Activated CD8-positive, alpha-beta T cell treated with anti-CD3 and anti-CD28 coated beads for 36 hours (primary cell): Measurements from ENCODE around the gene ZNF629. TPM values are rescaled to one million over a fixed set of nuclear protein-coding genes. Genes with fewer than 3 reads are reported as not detected.
A peak's percentile ranks its signal among the peaks of the same experiment; 100 is the strongest.

Experiments
- ATAC-seq: fragments of 200-7000 bp; cut with Tn5 transposase; one replicate; pipeline ENCODE4 v1.10.0; 2021; ENCODE audit warnings: mild to moderate bottlenecking, moderate library complexity
- CTCF ChIA-PET: fragments of 350-600 bp; sonication (Branson Sonifier 250); formaldehyde crosslinking; loops from one replicate; lab custom pipeline; 2021; ENCODE audit warnings: antibody characterized with exemption; lab: Charles Lee
- POLR2A ChIA-PET: fragments of 350-600 bp; sonication (Branson Sonifier 250); formaldehyde crosslinking; loops from one replicate; lab custom pipeline; 2021; ENCODE audit warnings: antibody characterized with exemption; lab: Charles Lee
- DNase-seq: peaks from one replicate; pipeline ENCODE4 v3.0.0-alpha.2; 2020
- H3K27ac Mint-ChIP-seq: one replicate; pipeline ENCODE4 v1.8.0; 2021; ENCODE audit warnings: mild to moderate bottlenecking, mixed read lengths
- H3K27me3 Mint-ChIP-seq: one replicate; pipeline ENCODE4 v1.8.0; 2021; ENCODE audit warnings: mixed read lengths
- H3K36me3 Mint-ChIP-seq: one replicate; pipeline ENCODE4 v1.8.0; 2021; ENCODE audit warnings: low read depth, mixed read lengths
- H3K4me1 Mint-ChIP-seq: one replicate; pipeline ENCODE4 v1.8.0; 2021; ENCODE audit warnings: low read depth, mixed read lengths
- H3K4me3 Mint-ChIP-seq: one replicate; pipeline ENCODE4 v1.8.0; 2021; ENCODE audit warnings: mild to moderate bottlenecking, moderate library complexity, mixed read lengths
- H3K9me3 Mint-ChIP-seq: one replicate; pipeline ENCODE4 v1.8.0; 2021; ENCODE audit warnings: mixed read lengths
- intact Hi-C: fragments of 100-400 bp; cut with micrococcal nuclease; formaldehyde crosslinking; loops from one replicate; pipeline ENCODE4 v1.10.0; 2022
- total RNA-seq, 2 experiments: library from RNA; stranded (reverse); gene quantifications; one replicate each; pipeline ENCODE4 v1.2.3, GENCODE V29; 2021
- TF ChIP-seq, protein P1 (sequence below): fragments of 200-600 bp; IDR thresholded peaks from one replicate; pipeline ENCODE4 v1.8.0; 2022; ENCODE audit warnings: antibody characterized with exemption, mild to moderate bottlenecking

Gene ZNF629
- total RNA-seq, 2 experiments from 2014 or later, result 2.8 to 3.2 TPM

DNA sequence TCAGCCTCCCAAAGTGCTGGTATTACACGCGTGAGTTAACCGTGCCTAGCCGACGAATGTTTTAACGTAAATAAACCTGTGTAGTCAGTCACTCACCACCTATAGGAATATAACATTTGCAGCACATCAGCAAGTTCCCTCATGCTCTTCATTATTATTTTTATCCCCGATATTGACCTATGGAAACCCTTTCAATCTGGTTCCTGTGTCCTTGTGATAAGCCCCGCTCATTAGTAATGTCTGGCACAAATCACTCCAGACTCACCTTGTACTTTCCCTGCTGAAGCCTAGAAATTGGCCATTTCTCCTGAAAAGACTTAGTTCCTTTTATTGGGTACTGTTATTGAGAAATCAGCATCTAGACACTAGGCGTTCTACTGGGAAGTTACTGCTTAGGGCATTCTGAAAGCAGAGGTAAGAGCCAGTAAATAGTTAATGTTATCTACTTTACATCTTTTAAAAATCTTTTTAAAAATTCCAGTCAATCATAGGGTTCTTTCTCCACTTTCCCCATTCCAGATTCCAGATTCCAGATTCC, 40.3 kb downstream of the ZNF629 start:
- intact Hi-C loops, result no loop called here
- H3K36me3 Mint-ChIP-seq, result peaks cover 35% of the 10 kb centered on the region
- no peak for ATAC-seq
- no peak overlapping the region for H3K4me3 Mint-ChIP-seq
- no peaks in the 10 kb centered on the region for H3K9me3 Mint-ChIP-seq
- H3K4me1 Mint-ChIP-seq, result peaks cover 21% of the 10 kb centered on the region
- DNase-seq, result no peak
- H3K27me3 Mint-ChIP-seq, result no peaks in the 10 kb centered on the region
- ChIA-PET CTCF (interaction anchor here (2.6 kb wide), 1 partner anchor 68 kb away, joined by 16 read pairs; no protein-coding TSS in a partner anchor), POLR2A (interaction anchor here (1.4 to 2.1 kb wide), 5 partner anchors 9 to 59 kb away, joined by 7 to 12 read pairs (median 10); no protein-coding TSS in a partner anchor)
- TF ChIP-seq, protein P1, sequence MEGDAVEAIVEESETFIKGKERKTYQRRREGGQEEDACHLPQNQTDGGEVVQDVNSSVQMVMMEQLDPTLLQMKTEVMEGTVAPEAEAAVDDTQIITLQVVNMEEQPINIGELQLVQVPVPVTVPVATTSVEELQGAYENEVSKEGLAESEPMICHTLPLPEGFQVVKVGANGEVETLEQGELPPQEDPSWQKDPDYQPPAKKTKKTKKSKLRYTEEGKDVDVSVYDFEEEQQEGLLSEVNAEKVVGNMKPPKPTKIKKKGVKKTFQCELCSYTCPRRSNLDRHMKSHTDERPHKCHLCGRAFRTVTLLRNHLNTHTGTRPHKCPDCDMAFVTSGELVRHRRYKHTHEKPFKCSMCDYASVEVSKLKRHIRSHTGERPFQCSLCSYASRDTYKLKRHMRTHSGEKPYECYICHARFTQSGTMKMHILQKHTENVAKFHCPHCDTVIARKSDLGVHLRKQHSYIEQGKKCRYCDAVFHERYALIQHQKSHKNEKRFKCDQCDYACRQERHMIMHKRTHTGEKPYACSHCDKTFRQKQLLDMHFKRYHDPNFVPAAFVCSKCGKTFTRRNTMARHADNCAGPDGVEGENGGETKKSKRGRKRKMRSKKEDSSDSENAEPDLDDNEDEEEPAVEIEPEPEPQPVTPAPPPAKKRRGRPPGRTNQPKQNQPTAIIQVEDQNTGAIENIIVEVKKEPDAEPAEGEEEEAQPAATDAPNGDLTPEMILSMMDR, result no peak
- H3K27ac Mint-ChIP-seq, result peak overlapping the region; percentile 21

DNA sequence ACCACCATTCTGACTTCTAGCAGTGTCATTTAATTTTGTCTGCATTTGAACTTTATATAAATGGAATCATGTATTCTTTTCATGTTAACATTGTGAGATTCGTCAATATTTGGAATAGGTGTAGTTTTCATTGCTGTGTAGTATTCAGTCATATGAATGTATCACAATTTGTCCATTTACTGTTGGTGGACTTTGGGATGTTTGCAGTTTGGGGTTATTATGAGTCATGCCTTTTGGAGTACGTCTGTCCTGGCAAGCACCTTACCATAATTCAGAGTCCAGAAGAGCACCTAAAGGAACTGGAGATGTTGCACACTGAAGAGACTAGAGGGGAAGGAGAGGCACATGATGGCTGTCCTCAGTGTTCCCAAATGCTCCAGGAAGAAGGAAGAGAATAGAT, 41.9 kb downstream of the ZNF629 start:
- H3K4me1 Mint-ChIP-seq, result peaks cover 25% of the 10 kb centered on the region
- no peaks in the 10 kb centered on the region for H3K9me3 Mint-ChIP-seq
- no peak for DNase-seq
- TF ChIP-seq, protein P1, result no peak
- H3K36me3 Mint-ChIP-seq, result peaks cover 40% of the 10 kb centered on the region
- ChIA-PET POLR2A (no interaction called here), CTCF (no interaction called here)
- intact Hi-C loops, result no loop called here
- no peaks in the 10 kb centered on the region for H3K27me3 Mint-ChIP-seq
- H3K27ac Mint-ChIP-seq, result peak overlapping the region; percentile 21
- ATAC-seq, result no peak
- no peak overlapping the region for H3K4me3 Mint-ChIP-seq

DNA sequence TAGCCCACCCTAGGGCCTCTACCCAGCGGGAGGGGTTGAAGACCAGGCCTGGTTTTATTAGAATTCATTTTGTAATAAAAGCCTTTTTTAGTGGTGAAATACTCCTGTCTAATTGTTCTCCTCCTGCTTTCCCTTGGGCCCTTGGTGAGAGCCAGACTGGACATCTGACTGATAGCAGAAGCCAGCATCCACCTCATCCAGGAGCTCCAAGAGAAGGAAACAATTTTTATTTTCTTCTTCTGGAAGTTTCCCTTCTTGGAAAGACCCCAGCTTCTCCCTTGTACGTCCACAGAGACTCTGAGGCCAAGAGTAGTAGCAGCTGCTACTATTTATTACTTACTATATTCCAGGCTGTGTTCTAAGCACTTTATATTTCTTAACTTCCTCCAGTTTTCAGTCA, 42.8 kb downstream of the ZNF629 start:
- Mint-ChIP-seq H3K4me3 (no peak overlapping the region), H3K4me1 (peaks cover 19% of the 10 kb centered on the region), H3K27ac (no peak overlapping the region), H3K27me3 (no peaks in the 10 kb centered on the region), H3K9me3 (no peaks in the 10 kb centered on the region), H3K36me3 (peaks cover 36% of the 10 kb centered on the region)
- intact Hi-C loops, result no loop called here
- DNase-seq, result no peak
- no peak for ATAC-seq
- POLR2A ChIA-PET, result no interaction called here
- TF ChIP-seq, protein P1, result no peak
- CTCF ChIA-PET, result no interaction called here

DNA sequence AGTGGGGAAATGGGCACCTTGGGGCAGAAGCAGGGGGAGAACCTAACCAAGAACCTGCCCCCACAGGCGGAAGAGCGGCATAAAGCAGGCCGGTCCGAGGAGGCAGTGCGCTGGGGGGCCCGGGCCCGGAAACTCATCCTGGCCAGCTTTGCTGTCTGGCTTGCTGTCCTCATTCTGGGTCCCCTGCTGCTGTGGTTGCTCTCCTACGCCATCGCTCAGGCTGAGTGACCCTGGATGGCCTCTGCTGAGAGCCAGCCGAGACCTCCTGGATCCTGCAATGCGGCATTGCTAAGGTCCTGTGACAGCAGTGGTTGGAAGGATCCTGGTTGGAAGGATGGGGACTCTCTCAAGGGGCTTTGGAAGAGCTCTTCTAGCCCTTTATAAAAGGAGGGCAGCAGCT, 43.3 kb downstream of the ZNF629 start:
- Mint-ChIP-seq H3K36me3 (peaks cover 39% of the 10 kb centered on the region), H3K27me3 (no peaks in the 10 kb centered on the region), H3K4me1 (peaks cover 19% of the 10 kb centered on the region), H3K9me3 (no peaks in the 10 kb centered on the region), H3K4me3 (no peak overlapping the region), H3K27ac (no peak overlapping the region)
- intact Hi-C loops, result no loop called here
- ChIA-PET POLR2A (interaction anchor here (1.7 to 1.9 kb wide), 2 partner anchors 11 to 20 kb away, joined by 3 to 5 read pairs; no protein-coding TSS in a partner anchor), CTCF (no interaction called here)
- DNase-seq, result no peak
- TF ChIP-seq, protein P1, result no peak
- ATAC-seq, result no peak

DNA sequence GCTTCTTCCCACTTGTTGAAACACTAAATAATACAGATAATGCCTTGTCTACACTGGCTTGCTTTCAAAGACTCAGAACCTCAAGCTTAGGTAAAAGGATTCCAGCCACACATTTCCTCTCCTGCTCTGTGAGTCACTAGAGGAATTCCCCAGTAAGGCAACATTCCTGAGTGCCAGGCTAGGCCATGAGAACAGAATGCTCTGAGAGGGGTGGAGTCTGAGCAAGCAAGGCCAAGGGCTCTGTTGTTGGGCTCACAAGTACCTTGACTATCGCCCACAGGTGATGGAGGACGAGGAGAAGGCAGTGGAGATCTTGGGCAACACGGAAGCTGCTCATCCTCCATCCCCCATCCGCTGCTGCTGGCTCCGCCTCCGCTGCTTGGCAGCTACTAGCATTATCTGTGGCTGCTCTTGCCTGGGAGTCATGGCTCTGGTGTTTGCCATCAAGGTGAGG, 45.5 kb downstream of the ZNF629 start:
- Mint-ChIP-seq H3K9me3 (no peaks in the 10 kb centered on the region), H3K4me1 (peaks cover 10% of the 10 kb centered on the region), H3K27me3 (no peaks in the 10 kb centered on the region), H3K4me3 (no peak overlapping the region), H3K27ac (peak overlapping the region; percentile 4), H3K36me3 (peaks cover 49% of the 10 kb centered on the region)
- TF ChIP-seq, protein P1, result no peak
- POLR2A ChIA-PET, result interaction anchor here (1.5 to 1.9 kb wide), 2 partner anchors 9 kb away, joined by 3 to 5 read pairs; no protein-coding TSS in a partner anchor
- ATAC-seq (no peak), DNase-seq (no peak)
- intact Hi-C loops, result no loop called here
- CTCF ChIA-PET, result interaction anchor here (1.3 kb wide), 1 partner anchor 103 kb away, joined by 3 read pairs; no protein-coding TSS in a partner anchor
